Fibroblast of pulmonary artery (primary cell): ENCODE measurements around the gene TNIK.

Source experiments
- DNase-seq: peaks from one replicate; pipeline ENCODE4 v3.0.0-alpha.2; 2010; ENCODE audit warnings: low read depth
- H3K4me3 ChIP-seq: replicated peaks from 2 replicates; pipeline ENCODE4 v1.5.1; 2011; ENCODE audit warnings: low read depth, mild to moderate bottlenecking, control low read depth, low read length, moderate library complexity
- CTCF ChIP-seq: IDR thresholded peaks from 2 replicates; pipeline ENCODE4 v1.5.1; 2011; ENCODE audit warnings: mild to moderate bottlenecking, control low read depth, low read length, inconsistent platforms; ENCODE audit errors: missing control alignments

TNIK gene

GRCh38 chr3:171336406-171336805 lies 123.8 kb downstream of the TNIK start:
- H3K4me3 ChIP-seq: no peak overlapping the region
- DNase-seq: no peak
- TF ChIP-seq CTCF: no peak

- no peak overlapping the region for H3K4me3 ChIP-seq
- TF ChIP-seq CTCF: no peak
- no peak for DNase-seq
These were observed 124.6 kb downstream of the TNIK start for GRCh38 chr3:171335559-171335958.

- no peak for TF ChIP-seq CTCF
- no peak overlapping the region for H3K4me3 ChIP-seq
- DNase-seq: peak; percentile 38
These were observed 125.8 kb downstream of the TNIK start for GRCh38 chr3:171334465-171334811.

GRCh38 chr3:171333784-171334464 lies 126.3 kb downstream of the TNIK start:
- TF ChIP-seq CTCF: no peak
- DNase-seq: peak; percentile 57
- no peak overlapping the region for H3K4me3 ChIP-seq

GRCh38 chr3:171330938-171331337 lies 129.3 kb downstream of the TNIK start:
- DNase-seq: no peak
- H3K4me3 ChIP-seq: no peak overlapping the region
- no peak for TF ChIP-seq CTCF

GRCh38 chr3:171329746-171330145 lies 130.5 kb downstream of the TNIK start:
- DNase-seq: no peak
- H3K4me3 ChIP-seq: no peak overlapping the region
- no peak for TF ChIP-seq CTCF

GRCh38 chr3:171328419-171329082 lies 131.7 kb downstream of the TNIK start:
- H3K4me3 ChIP-seq: no peak overlapping the region
- peak; percentile 50 for DNase-seq
- TF ChIP-seq CTCF: no peak
